GM12878 (cell line): ENCODE data around the gene YES1. TPM values are rescaled to one million over a fixed set of nuclear protein-coding genes. Genes with fewer than 3 reads are reported as not detected.

Source experiments
- ATAC-seq: fragments of 200-7000 bp; cut with Tn5 transposase; 3 replicates; pipeline ENCODE4 v1.9.1; 2020; ENCODE audit warnings: mild to moderate bottlenecking, moderate library complexity
- BruUV-seq: library from RNA; stranded (reverse); fragments of 400-500 nt; replicated peaks from 2 replicates; lab custom pipeline; 2021; lab: Mats Ljungman, UMichigan
- CTCF ChIA-PET: fragments of 300-600 bp; sonication (Branson Sonifier 250); formaldehyde crosslinking; extraction: SDS; loops from one replicate; lab custom pipeline; 2021; ENCODE audit warnings: inconsistent platforms; lab: Yijun Ruan, JAX
- POLR2A ChIA-PET: fragments of 350-600 bp; formaldehyde crosslinking; extraction: SDS; loops from one replicate; lab custom pipeline; 2021; ENCODE audit warnings: inconsistent platforms; lab: Charles Lee
- RAD21 ChIA-PET: fragments of 300-600 bp; sonication (Branson Sonifier 250); formaldehyde crosslinking; loops from one replicate; lab custom pipeline; 2023; ENCODE audit warnings: antibody characterized with exemption; ENCODE audit not compliant: unreplicated experiment; lab: Charles Lee
- SMC1A ChIA-PET: fragments of 300-600 bp; sonication (Branson Sonifier 250); formaldehyde crosslinking; loops from one replicate; lab custom pipeline; 2023; ENCODE audit not compliant: unreplicated experiment, uncharacterized antibody; lab: Charles Lee
- DNase-seq: peaks from one replicate; pipeline ENCODE4 v3.0.0-alpha.2; 2011; ENCODE audit warnings: low read depth, low spot score
- FAIRE-seq: peaks from 3 replicates; lab custom pipeline; 2011; peaks lifted over from hg19 to GRCh38; lab: Jason Lieb, UNC
- H2AFZ ChIP-seq: 2 replicates; pipeline ENCODE4 v1.6.0; 2011; ENCODE audit warnings: low read depth, low read length, control low read depth; ENCODE audit not compliant: control insufficient read depth
- H3K27ac ChIP-seq: 2 replicates; pipeline ENCODE4 v1.5.1; 2011; ENCODE audit warnings: control low read depth; ENCODE audit not compliant: control insufficient read depth, insufficient read depth
- H3K27me3 ChIP-seq, 2 experiments: replicated peaks in 1 of 2; 2 replicates each; pipeline versions ENCODE4 v1.6.0 to v1.6.1; 2011; ENCODE audit warnings: low read length in 1 of 2; ENCODE audit not compliant: control insufficient read depth in 2 of 2, insufficient read depth in 2 of 2
- H3K36me3 ChIP-seq, 2 experiments: 2 replicates each; pipeline ENCODE4 v1.5.1; 2011; ENCODE audit warnings: low read length in 1 of 2; ENCODE audit not compliant: control insufficient read depth in 2 of 2, insufficient read depth in 2 of 2
- H3K4me1 ChIP-seq: 2 replicates; pipeline ENCODE4 v1.6.1; 2011; ENCODE audit warnings: mild to moderate bottlenecking, low read length, moderate library complexity, mixed read lengths; ENCODE audit not compliant: control insufficient read depth, insufficient read depth
- H3K4me2 ChIP-seq: 2 replicates; pipeline ENCODE4 v1.6.0; 2011; ENCODE audit warnings: control low read depth; ENCODE audit not compliant: control insufficient read depth, insufficient read depth
- H3K4me3 ChIP-seq: fragments of 200-600 bp; sonication (generic); 2 replicates; pipeline ENCODE4 v1.5.1; 2016
- H3K79me2 ChIP-seq: 2 replicates; pipeline ENCODE4 v1.6.0; 2011; ENCODE audit warnings: low read length; ENCODE audit not compliant: control insufficient read depth, insufficient read depth
- H3K9ac ChIP-seq: 2 replicates; pipeline ENCODE4 v1.8.0; 2011; ENCODE audit warnings: low read length, control low read depth, mixed read lengths; ENCODE audit not compliant: control insufficient read depth, insufficient read depth
- H3K9me3 ChIP-seq: replicated peaks from 3 replicates; pipeline ENCODE4 v1.5.1; 2011; ENCODE audit warnings: mild to moderate bottlenecking, low read length; ENCODE audit not compliant: control insufficient read depth, insufficient read depth
- H4K20me1 ChIP-seq: 2 replicates; pipeline ENCODE4 v1.6.0; 2011; ENCODE audit not compliant: control insufficient read depth, insufficient read depth
- CBX5 ChIP-seq: sonication (generic); IDR thresholded peaks from 2 replicates; pipeline ENCODE4 v1.6.1; 2016; ENCODE audit warnings: low read depth, moderate library complexity, mild to moderate bottlenecking, inconsistent platforms
- CHD1 ChIP-seq: IDR thresholded peaks from 2 replicates; pipeline ENCODE4 v1.6.1; 2012; ENCODE audit warnings: low read depth, low read length, improper control_type of control experiment
- DPF2 ChIP-seq: fragments of 450-650 bp; IDR thresholded peaks from 2 replicates; pipeline ENCODE4 v1.6.1; 2017; ENCODE audit warnings: mild to moderate bottlenecking
- EGR1 ChIP-seq, 2 experiments: IDR thresholded peaks; 1 replicate in 1 of 2; 2 replicates in 1 of 2; pipeline ENCODE4 v1.6.1; 2011 to 2012; ENCODE audit warnings: low read depth in 2 of 2, low read length in 2 of 2, borderline replicate concordance in 1 of 2, mild to moderate bottlenecking in 1 of 2, moderate library complexity in 1 of 2
- EZH2 ChIP-seq: IDR thresholded peaks from 2 replicates; pipeline ENCODE4 v1.6.1; 2012; ENCODE audit warnings: low read depth, mild to moderate bottlenecking, control low read depth, inconsistent platforms, low read length, borderline replicate concordance; ENCODE audit not compliant: control insufficient read depth
- KAT2A ChIP-seq: conservative IDR thresholded peaks from 2 replicates; pipeline ENCODE4 v1.6.1; 2011; ENCODE audit warnings: low read depth, low read length; ENCODE audit not compliant: control insufficient read depth
- NR2F1 ChIP-seq: fragments of 450-650 bp; conservative IDR thresholded peaks from 2 replicates; pipeline ENCODE4 v1.6.1; 2017; ENCODE audit warnings: mild to moderate bottlenecking
- NRF1 ChIP-seq: conservative IDR thresholded peaks from 2 replicates; pipeline ENCODE4 v1.6.1; 2011; ENCODE audit warnings: mild to moderate bottlenecking, low read depth, low read length, improper control_type of control experiment
- POLR2A ChIP-seq: IDR thresholded peaks from 2 replicates; pipeline ENCODE4 v1.6.1; 2011; ENCODE audit warnings: low read depth, mild to moderate bottlenecking, low read length
- RB1 ChIP-seq: fragments of 450-650 bp; formaldehyde crosslinking; IDR thresholded peaks from 2 replicates; pipeline ENCODE4 v1.6.1; 2017; ENCODE audit warnings: mild to moderate bottlenecking, borderline replicate concordance
- RELA ChIP-seq: fragments of 450-650 bp; IDR thresholded peaks from 2 replicates; pipeline ENCODE4 v1.8.0; 2014; ENCODE audit warnings: borderline replicate concordance; ENCODE audit not compliant: partially characterized antibody
- REST ChIP-seq: IDR thresholded peaks from 2 replicates; pipeline ENCODE4 v1.6.1; 2012; ENCODE audit warnings: mild to moderate bottlenecking, low read depth, low read length
- SMC3 ChIP-seq: IDR thresholded peaks from 2 replicates; pipeline ENCODE4 v1.6.1; 2011; ENCODE audit warnings: low read length, improper control_type of control experiment, borderline replicate concordance
- SRF ChIP-seq, 2 experiments: IDR thresholded peaks; 2 replicates each; pipeline ENCODE4 v1.6.1; 2011; ENCODE audit warnings: low read depth in 2 of 2, low read length in 2 of 2, mild to moderate bottlenecking in 1 of 2, moderate library complexity in 1 of 2
- YBX1 ChIP-seq: fragments of 450-650 bp; IDR thresholded peaks from 2 replicates; pipeline ENCODE4 v1.6.1; 2016; ENCODE audit warnings: antibody characterized with exemption
- ZNF274 ChIP-seq: IDR thresholded peaks from one replicate; pipeline ENCODE4 v1.8.0; 2011; ENCODE audit not compliant: insufficient read length, insufficient read depth
- ZNF384 ChIP-seq: IDR thresholded peaks from 2 replicates; pipeline ENCODE4 v1.6.1; 2012; ENCODE audit warnings: low read depth, mild to moderate bottlenecking, low read length, improper control_type of control experiment, borderline replicate concordance
- whole genome bisulfite sequencing: methylation state at CpG from one replicate; pipeline ENCODE4 v1.1.6; 2016; ENCODE audit warnings: low lambda C conversion rate; ENCODE audit not compliant: insufficient replicate concordance, insufficient coverage; ENCODE audit errors: missing lambda C conversion rate; 5-methylcytosine and 5-hydroxymethylcytosine counted together
- in situ Hi-C: fragments of 300-500 bp; cut with MboI; formaldehyde crosslinking; loops from 9 replicates; pipeline ENCODE4 v1.14.3; 2018; ENCODE audit warnings: mixed read lengths
- intact Hi-C: fragments of 100-400 bp; cut with micrococcal nuclease; formaldehyde crosslinking; loops from one replicate; pipeline ENCODE4 v1.14.2; 2022; ENCODE audit not compliant: unreplicated experiment
- polyA plus RNA-seq, 11 experiments: library from polyadenylated mRNA; depleted of rRNA in 4 of 11; unstranded in 6 of 11; stranded (reverse) in 5 of 11; fragments of >200 nt; fragmentation: Nextera tagmentation in 4 of 11; fragmentation: Illumina TruSeq in 1 of 11; extraction: Ambion mirVana in 4 of 11; extraction: Trizol in 1 of 11; gene quantifications; 1 replicate in 1 of 11; 2 replicates in 10 of 11; pipeline versions ENCODE4 v1.2.1 to v1.2.3, GENCODE V29; 2011 to 2016; ENCODE audit warnings: inconsistent platforms in 2 of 11, missing spikeins in 2 of 11, low read depth in 1 of 11
- total RNA-seq, 4 experiments: library from RNA; depleted of rRNA in 3 of 4; stranded (reverse); fragments of >200 nt in 3 of 4; fragmentation: Illumina TruSeq in 1 of 4; extraction: Trizol in 1 of 4; gene quantifications; 2 replicates each; pipeline versions ENCODE4 v1.2.1 to v1.2.3, GENCODE V29; 2013 to 2021

Gene YES1
- total and polyA plus RNA-seq, 10 of the 15 experiments (the other 5 are each of a cell fraction or from before 2014, with no cell fraction given) = 2.3 to 7.9 (median 5.8) TPM

- FAIRE-seq (no peak), DNase-seq (no peak), ATAC-seq (no peak)
- no peak overlapping the region for H3K27ac ChIP-seq
- WGBS = 80% methylated on average over 5 of the region's 5 CpGs
- RAD21 ChIA-PET = interaction anchor here (1.1 kb wide), 1 partner anchor 57 kb away, joined by 4 read pairs; no protein-coding TSS in a partner anchor
- no peak for TF ChIP-seq CBX5
- no peak for TF ChIP-seq EZH2
- TF ChIP-seq POLR2A = no peak
- TF ChIP-seq ZNF384 = no peak
- TF ChIP-seq RB1 = no peak
- intact Hi-C loops = no loop called here
- H3K27me3 ChIP-seq = no peaks in the 10 kb centered on the region
- H2AFZ ChIP-seq = no peak overlapping the region
- peaks cover 0 to 2% of the 10 kb centered on the region in 2 experiments; a peak in 1 of 4 replicates for H3K36me3 ChIP-seq
- H3K4me2 ChIP-seq = no peak overlapping the region
- H4K20me1 ChIP-seq = no peaks in the 10 kb centered on the region; the same call in 1 of the 2 replicates
- H3K79me2 ChIP-seq = no peaks in the 10 kb centered on the region
- CTCF ChIA-PET = interaction anchor here (0.6 kb wide), 1 partner anchor 31 kb away, joined by 4 read pairs; no protein-coding TSS in a partner anchor
- no peak overlapping the region for H3K9ac ChIP-seq
- H3K4me3 ChIP-seq = no peak overlapping the region
- H3K9me3 ChIP-seq = no peaks in the 10 kb centered on the region
- no TSS peak for BruUV-seq
- POLR2A ChIA-PET = no interaction called here
- SMC1A ChIA-PET = no interaction called here
- in situ Hi-C loops = no loop called here
- H3K4me1 ChIP-seq = no peaks in the 10 kb centered on the region
Measured at GRCh38 chr18:683531-683930, 128.5 kb downstream of the YES1 start.

- no TSS peak for BruUV-seq
- Histone ChIP-seq H4K20me1 (no peaks in the 10 kb centered on the region; the same call in 1 of the 2 replicates), H3K36me3 (peaks cover 0 to 2% of the 10 kb centered on the region in 2 experiments; a peak in 1 of 4 replicates), H3K27ac (no peak overlapping the region), H3K4me3 (no peak overlapping the region), H3K9ac (no peak overlapping the region), H3K9me3 (no peaks in the 10 kb centered on the region), H3K27me3 (no peaks in the 10 kb centered on the region), H3K4me1 (no peaks in the 10 kb centered on the region), H2AFZ (no peak overlapping the region), H3K79me2 (no peaks in the 10 kb centered on the region), H3K4me2 (no peak overlapping the region)
- ChIA-PET CTCF (interaction anchor here (0.6 kb wide), 2 partner anchors 31 to 148 kb away, joined by 3 to 4 read pairs; no protein-coding TSS in a partner anchor), RAD21 (interaction anchor here (1.1 kb wide), 1 partner anchor 57 kb away, joined by 4 read pairs; no protein-coding TSS in a partner anchor), SMC1A (interaction anchor here (0.7 kb wide), 1 partner anchor 667 kb away, joined by 3 read pairs; no protein-coding TSS in a partner anchor), POLR2A (interaction anchor here (0.5 kb wide), 1 partner anchor 21 kb away, joined by 7 read pairs; no protein-coding TSS in a partner anchor)
- DNase-seq (no peak), ATAC-seq (no peak), FAIRE-seq (no peak)
- in situ Hi-C loops (no loop called here), intact Hi-C loops (no loop called here)
- TF ChIP-seq ZNF274 (no peak), REST (no peak), SMC3 (no peak), DPF2 (no peak), RELA (no peak), SRF (IDR thresholded peaks at IDR 0.05; ENCODE audit: low read depth in 2 of 2, low read length in 2 of 2) (no peak), NRF1 (no peak), EGR1 (IDR thresholded peaks at IDR 0.05; ENCODE audit: borderline replicate concordance in 1 of 2, low read depth in 2 of 2, low read length in 2 of 2) (no peak), CHD1 (no peak), KAT2A (no peak), NR2F1 (no peak), YBX1 (no peak)
Measured at GRCh38 chr18:682833-683232, 129.2 kb downstream of the YES1 start.
